GM21576 (cell line): ENCODE measurements around the gene KRT16.
"Not testable (repeated sequence)": the region's sequence is repeated elsewhere in the genome, so short reads cannot be mapped to it uniquely, and the experiment has no call there.

Source experiments
- ATAC-seq: cut with Tn5 transposase; IDR thresholded peaks from one replicate; pipeline ENCODE4 v1.9.1; 2021; ENCODE audit warnings: mild to moderate bottlenecking, moderate library complexity; ENCODE audit not compliant: unreplicated experiment

Gene KRT16

GRCh38 chr17:41628621-41629255 lies 16.2 kb upstream of the KRT16 start:
- ATAC-seq, result not testable (repeated sequence)

- not testable (repeated sequence) for ATAC-seq
Measured at GRCh38 chr17:41628073-41628370, 15.5 kb upstream of the KRT16 start.

- ATAC-seq, result no peak
Measured at GRCh38 chr17:41627316-41628072, 14.9 kb upstream of the KRT16 start.

GRCh38 chr17:41626914-41627295 lies 14.3 kb upstream of the KRT16 start:
- not testable (repeated sequence) for ATAC-seq

GRCh38 chr17:41626028-41626913 lies 13.7 kb upstream of the KRT16 start:
- not testable (repeated sequence) for ATAC-seq

- ATAC-seq, result no peak
Measured at GRCh38 chr17:41625602-41626001, 13.0 kb upstream of the KRT16 start.

GRCh38 chr17:41624208-41625101 lies 11.9 kb upstream of the KRT16 start, which contains the start of gene KRT17:
Gene KRT17 (minus strand): TSS chr17:41624575. CDS start chr17:41624509, 66 bp downstream.
- ATAC-seq, result no peak

- ATAC-seq, result not testable (repeated sequence)
Measured at GRCh38 chr17:41623184-41623861, 10.8 kb upstream of the KRT16 start.

- ATAC-seq, result not testable (repeated sequence)
Measured at GRCh38 chr17:41622340-41623183, 10.0 kb upstream of the KRT16 start.

GRCh38 chr17:41621916-41622315 lies 9.3 kb upstream of the KRT16 start:
- ATAC-seq, result no peak

GRCh38 chr17:41621435-41621817 lies 8.9 kb upstream of the KRT16 start:
- not testable (repeated sequence) for ATAC-seq

GRCh38 chr17:41620583-41621434 lies 8.2 kb upstream of the KRT16 start:
- ATAC-seq, result no peak

- ATAC-seq, result not testable (repeated sequence)
Measured at GRCh38 chr17:41619927-41620582, 7.5 kb upstream of the KRT16 start.

GRCh38 chr17:41619036-41619926 lies 6.7 kb upstream of the KRT16 start:
- no peak for ATAC-seq

- no peak for ATAC-seq
Measured at GRCh38 chr17:41618341-41619035, 5.9 kb upstream of the KRT16 start.

GRCh38 chr17:41617698-41618097 lies 5.1 kb upstream of the KRT16 start:
- ATAC-seq, result no peak
